Peyer's patch (tissue), 4 donors: ENCODE results near the gene CNOT10.

Experiments used
- POLR2A ChIP-seq, 2 donors: fragments of 450-650 bp; IDR thresholded peaks; one replicate each; pipeline ENCODE4 v1.5.1; 2017; ENCODE audit warnings: antibody characterized with exemption in 2 of 2, mild to moderate bottlenecking in 2 of 2, moderate library complexity in 2 of 2
- TF ChIP-seq, protein P1 (sequence below), 6 experiments: fragments of 450-650 bp in 4 of 6; fragments of 200-600 bp in 2 of 6; sonication (generic) in 1 of 6; IDR thresholded peaks; one replicate each; pipeline ENCODE4 v1.5.1; 2017 to 2019; ENCODE audit warnings: antibody characterized with exemption in 6 of 6, mild to moderate bottlenecking in 3 of 6, moderate library complexity in 1 of 6

DNA sequence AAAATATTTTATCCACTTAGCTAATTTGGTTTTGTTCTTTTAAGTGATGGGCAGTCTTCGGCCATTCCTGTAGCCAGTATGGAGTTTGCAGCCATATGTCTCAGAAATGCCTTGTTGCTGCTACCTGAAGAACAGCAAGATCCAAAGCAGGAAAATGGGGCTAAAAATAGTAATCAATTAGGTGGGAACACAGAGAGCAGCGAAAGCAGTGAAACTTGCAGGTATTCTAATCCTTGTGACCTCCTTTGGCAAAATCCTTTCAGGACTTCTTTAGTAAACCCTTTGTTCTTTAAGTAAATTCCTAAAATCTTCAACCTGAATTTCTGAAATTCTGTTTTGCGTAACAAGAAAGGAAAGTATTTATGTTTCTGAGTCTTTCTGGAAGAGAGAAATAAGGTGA is 49.8 kb downstream of the CNOT10 start:
- no peak for TF ChIP-seq POLR2A (IDR thresholded peaks at IDR 0.05)
- TF ChIP-seq, protein P1, sequence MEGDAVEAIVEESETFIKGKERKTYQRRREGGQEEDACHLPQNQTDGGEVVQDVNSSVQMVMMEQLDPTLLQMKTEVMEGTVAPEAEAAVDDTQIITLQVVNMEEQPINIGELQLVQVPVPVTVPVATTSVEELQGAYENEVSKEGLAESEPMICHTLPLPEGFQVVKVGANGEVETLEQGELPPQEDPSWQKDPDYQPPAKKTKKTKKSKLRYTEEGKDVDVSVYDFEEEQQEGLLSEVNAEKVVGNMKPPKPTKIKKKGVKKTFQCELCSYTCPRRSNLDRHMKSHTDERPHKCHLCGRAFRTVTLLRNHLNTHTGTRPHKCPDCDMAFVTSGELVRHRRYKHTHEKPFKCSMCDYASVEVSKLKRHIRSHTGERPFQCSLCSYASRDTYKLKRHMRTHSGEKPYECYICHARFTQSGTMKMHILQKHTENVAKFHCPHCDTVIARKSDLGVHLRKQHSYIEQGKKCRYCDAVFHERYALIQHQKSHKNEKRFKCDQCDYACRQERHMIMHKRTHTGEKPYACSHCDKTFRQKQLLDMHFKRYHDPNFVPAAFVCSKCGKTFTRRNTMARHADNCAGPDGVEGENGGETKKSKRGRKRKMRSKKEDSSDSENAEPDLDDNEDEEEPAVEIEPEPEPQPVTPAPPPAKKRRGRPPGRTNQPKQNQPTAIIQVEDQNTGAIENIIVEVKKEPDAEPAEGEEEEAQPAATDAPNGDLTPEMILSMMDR (IDR thresholded peaks at IDR 0.05), result no peak
